HG03442 (cell line): Measurements from ENCODE around the gene BUB1B.

Experiments
- ATAC-seq: cut with Tn5 transposase; IDR thresholded peaks from one replicate; pipeline ENCODE4 v1.9.1; 2021; ENCODE audit warnings: mild to moderate bottlenecking, moderate library complexity; ENCODE audit not compliant: unreplicated experiment

BUB1B gene

GRCh38 chr15:40182358-40183029 is 21.6 kb downstream of the BUB1B start:
- ATAC-seq: no peak

GRCh38 chr15:40183636-40184463 is 23.0 kb downstream of the BUB1B start:
- ATAC-seq: peak; percentile 40

DNA sequence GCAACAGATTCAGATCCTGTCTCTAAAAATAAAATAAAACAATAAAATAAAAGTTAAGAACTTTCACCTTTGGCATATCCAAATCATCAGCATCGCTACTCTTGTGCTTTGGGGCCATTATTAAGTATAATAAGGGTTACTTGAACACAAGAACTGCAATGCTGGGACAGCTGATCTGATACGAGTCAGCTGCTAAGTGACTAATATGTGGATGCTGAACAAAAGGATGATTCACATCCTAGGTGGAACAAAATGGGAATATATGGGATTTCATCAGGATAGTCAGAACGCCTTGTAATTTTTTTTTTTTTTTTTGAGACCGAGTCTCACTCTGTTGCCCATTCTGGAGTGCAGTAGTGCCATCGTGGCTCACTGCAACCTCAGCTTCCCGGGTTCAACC is 29.7 kb downstream of the BUB1B start:
- no peak for ATAC-seq

DNA sequence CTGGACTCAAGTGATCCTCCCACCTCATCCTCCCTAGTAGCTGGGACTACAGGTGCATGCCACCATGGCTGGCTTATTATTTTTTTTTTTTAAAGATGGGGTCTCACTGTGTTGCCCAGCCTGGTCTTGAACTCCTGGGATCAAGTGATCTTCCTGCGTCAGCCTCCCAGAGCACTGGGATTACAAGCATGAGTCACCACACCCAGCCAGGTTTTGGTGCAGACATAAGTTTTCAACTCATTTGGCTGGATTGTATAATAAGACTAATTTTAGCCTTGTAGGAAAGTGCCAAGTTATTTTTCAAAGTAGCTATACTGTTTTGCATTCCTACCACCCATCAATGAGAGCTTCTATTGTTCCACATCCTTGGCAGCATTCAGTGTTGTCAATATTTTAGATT is 32.1 kb downstream of the BUB1B start:
- no peak for ATAC-seq

DNA sequence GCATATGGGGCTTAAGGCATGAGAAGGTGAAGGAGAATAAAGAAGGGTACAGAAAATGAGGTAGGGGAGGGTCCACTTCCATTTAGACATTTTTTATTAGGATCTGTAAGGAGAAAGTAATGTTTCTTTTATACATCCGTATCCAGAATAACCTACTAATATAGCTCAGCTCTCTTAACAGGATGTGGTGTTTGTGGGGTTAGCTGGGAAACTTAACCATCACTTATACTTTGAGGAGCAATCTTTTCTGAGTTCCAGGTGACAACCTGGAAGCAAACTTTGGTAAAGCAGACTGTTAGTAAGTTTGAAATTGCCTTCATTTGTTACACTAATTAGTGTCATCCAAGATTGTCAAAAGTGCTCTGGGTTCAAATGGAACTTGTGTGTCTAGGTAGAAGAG is 36.6 kb downstream of the BUB1B start:
- ATAC-seq: no peak

- ATAC-seq: no peak
These were observed 37.7 kb downstream of the BUB1B start for GRCh38 chr15:40198355-40199085.

- no peak for ATAC-seq
These were observed 43.2 kb downstream of the BUB1B start for GRCh38 chr15:40204100-40204499.

- no peak for ATAC-seq
These were observed 56.4 kb downstream of the BUB1B start for GRCh38 chr15:40217166-40217824.

DNA sequence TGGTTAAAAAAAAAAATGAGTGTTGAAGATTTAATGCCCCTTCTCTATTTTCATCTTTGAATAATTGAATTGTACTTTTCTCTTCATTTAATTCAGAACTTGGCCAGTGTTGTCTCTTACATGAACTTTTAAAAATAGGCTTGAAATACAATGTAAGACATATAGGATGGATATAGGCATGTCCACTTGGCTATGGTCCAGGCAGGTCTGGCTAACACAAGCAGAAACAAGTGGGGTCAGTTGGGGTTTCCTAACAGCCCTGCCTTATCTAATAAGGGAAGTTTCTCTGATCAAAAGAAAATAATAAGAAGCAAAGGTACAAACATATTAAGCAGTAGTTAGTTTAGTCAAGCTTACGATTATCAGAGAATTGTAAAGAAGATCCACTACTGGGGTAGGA is 58.9 kb downstream of the BUB1B start:
- no peak for ATAC-seq

- no peak for ATAC-seq
These were observed 61.3 kb downstream of the BUB1B start for GRCh38 chr15:40222131-40222530.

- no peak for ATAC-seq
These were observed 65.9 kb downstream of the BUB1B start for GRCh38 chr15:40226736-40227135.

GRCh38 chr15:40229316-40229715 is 68.4 kb downstream of the BUB1B start:
- no peak for ATAC-seq

GRCh38 chr15:40229956-40230355 is 69.1 kb downstream of the BUB1B start:
- ATAC-seq: no peak

DNA sequence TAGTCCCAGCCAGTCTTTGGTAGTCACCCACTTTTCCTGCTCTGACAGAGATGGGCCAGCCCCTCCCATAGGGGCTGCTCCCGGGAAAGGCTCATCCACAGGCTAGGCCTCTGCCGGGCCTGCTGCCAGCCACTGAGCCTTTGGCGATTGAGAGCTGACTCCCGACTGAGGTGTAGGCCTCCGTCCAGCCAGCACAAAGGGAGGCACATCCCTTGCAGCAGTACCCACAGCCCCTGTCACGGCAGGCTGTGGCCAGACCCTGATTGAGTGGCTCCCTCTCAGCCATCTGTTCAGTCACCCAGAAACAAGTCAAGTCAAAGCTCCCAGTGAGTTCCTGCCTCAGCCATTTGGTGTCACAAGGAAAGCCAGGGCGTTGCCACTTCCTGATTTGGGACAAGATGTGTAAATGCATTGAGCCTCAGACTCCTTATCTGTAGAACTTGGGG is 71.8 kb downstream of the BUB1B start:
- ATAC-seq: no peak

DNA sequence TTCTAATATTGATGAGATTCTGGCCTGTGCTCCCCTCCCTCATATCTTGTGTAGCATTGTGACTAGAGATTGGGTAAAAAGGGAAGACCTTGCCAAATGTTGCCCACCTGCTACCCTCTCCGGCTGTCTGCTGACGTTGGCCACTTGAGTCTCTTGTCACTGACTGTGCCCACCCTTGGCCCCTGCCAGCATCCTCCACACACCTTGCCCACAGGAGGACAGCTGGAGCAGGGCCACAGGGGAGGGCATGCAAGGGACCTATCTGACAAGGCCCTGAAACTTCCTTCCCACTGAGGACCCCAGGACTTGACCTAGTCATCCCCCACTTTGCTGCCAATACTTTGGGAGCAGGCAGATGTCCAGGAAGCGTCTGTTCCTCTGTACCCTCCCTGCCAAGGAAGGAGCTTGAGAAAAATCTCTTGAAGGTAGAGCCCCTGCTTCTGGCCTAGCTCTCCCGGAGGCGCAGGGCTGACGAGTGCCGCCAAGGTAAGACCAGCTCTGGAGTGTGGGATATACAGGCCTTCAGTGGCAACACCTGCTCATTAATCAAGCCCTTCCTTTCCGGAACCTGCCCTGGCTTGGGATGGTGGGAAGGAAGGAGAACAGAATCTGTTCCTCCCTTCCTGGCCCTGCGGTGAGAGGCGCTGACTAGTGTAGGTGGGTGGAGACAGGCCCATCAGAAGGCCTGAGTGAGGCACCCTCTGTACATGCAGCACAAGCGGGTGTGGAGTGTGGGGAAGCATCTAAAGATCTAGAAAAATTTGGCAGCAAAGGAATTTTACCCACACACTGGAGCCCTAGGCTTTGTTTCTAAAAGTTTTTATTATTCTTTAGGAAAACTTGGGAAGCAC is 73.1 kb downstream of the BUB1B start:
- ATAC-seq: no peak

DNA sequence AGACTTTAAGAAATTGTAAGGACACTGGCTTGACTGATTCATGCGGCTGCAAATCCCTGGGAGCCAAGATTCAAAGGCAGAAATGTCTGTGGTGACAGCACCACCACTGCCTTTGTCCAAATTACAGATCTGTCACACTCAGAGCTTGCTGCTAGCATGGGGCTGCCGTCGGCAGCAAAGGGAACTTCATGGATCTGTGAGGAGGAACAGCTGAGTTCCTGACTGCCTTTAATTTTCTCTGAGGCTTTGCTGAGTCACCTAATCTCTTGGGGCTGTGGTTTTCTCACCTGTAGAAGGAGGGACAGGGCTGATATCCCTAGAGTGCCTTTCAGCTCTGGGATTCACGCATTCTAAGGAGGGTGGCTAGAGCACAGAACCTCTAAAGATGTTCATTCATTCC is 73.9 kb downstream of the BUB1B start:
- no peak for ATAC-seq

DNA sequence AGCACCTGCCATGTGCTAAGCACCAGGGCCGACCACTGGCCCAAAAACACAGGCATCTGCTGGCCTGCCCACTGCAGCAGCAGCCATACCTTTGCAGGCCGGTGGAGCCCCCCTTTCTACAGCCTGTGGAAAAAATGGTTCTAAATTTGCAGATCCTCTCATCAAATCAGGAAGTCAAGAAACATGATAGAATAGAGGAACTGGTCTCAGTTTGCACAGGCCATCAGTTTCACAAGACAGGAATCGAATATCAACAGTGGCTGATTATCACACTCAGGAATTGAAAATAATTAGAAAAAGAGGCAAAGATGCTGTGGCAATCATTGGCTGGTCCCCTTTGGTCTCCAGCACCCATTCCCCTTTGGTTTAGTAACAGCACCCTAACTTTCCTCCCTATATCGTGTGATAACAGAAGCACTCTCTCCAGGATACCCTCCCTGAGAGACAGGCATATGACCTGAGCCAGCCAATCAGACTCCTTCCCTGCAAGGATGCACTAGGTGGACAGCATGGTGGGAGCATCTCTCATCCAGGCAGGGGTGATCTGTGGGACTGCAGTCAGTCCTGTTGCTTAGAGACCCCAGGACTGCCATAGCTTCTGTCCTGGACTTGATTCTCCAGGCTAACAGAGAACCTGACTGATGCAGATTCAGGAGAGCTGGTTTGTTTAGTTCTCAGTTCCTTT is 74.5 kb downstream of the BUB1B start:
- no peak for ATAC-seq

- ATAC-seq: no peak
These were observed 77.9 kb downstream of the BUB1B start, which contains the start of gene PAK6 for GRCh38 chr15:40238532-40239403. Gene PAK6 (plus strand): TSS chr15:40239063. CDS start chr15:40264786, 25,723 bp downstream.

- ATAC-seq: no peak
These were observed 78.5 kb downstream of the BUB1B start for GRCh38 chr15:40239404-40239692.
